AG04449 (cell line): Measurements from ENCODE around the gene RIT2.

Experiments used
- CTCF ChIA-PET: fragments of 350-600 bp; formaldehyde crosslinking; extraction: SDS; loops from one replicate; lab custom pipeline; 2021; ENCODE audit warnings: antibody characterized with exemption; lab: Yijun Ruan, JAX
- POLR2A ChIA-PET: fragments of 400-600, 350-600 bp; formaldehyde crosslinking; extraction: SDS; loops from one replicate; lab custom pipeline; 2020; ENCODE audit warnings: antibody characterized with exemption, inconsistent platforms; lab: Yijun Ruan, JAX
- DNase-seq: peaks from one replicate; pipeline ENCODE4 v3.0.0-alpha.2; 2010; ENCODE audit warnings: low read depth, low spot score
- H3K4me3 ChIP-seq: 2 replicates; pipeline ENCODE4 v1.5.1; 2011; ENCODE audit warnings: low read depth, mild to moderate bottlenecking, control low read depth, low read length
- CTCF ChIP-seq: IDR thresholded peaks from one replicate; pipeline ENCODE4 v1.5.1; 2011; ENCODE audit warnings: mild to moderate bottlenecking, moderate library complexity, low read length, control low read depth, inconsistent platforms; ENCODE audit not compliant: insufficient read depth; ENCODE audit errors: missing control alignments

RIT2 gene

DNA sequence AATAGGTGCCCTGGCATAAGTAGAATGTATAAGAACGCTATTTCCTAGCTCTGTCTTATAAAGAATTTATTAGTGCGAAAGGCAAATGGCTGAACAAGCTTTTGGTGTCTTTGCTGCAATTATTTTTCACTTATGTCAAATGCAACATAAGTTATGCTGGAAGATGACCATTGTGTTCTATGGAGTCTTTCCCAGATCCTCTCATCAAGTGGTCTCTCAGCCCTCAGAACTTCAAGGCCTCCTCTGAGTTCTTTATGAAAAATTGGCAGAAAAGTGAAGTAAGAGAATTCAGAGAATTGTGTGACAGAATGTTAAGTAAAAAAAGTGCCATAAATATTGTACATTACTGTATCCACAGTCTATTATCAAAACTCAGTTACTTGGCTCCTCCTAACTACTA is 75.2 kb downstream of the RIT2 start:
- ChIA-PET CTCF (no interaction called here), POLR2A (no interaction called here)
- no peak for TF ChIP-seq CTCF
- no peak for DNase-seq
- H3K4me3 ChIP-seq: no peak overlapping the region

GRCh38 chr18:43034683-43035500 is 80.6 kb downstream of the RIT2 start:
- ChIA-PET POLR2A (no interaction called here), CTCF (no interaction called here)
- TF ChIP-seq CTCF: no peak
- no peak for DNase-seq
- H3K4me3 ChIP-seq: no peak overlapping the region

GRCh38 chr18:43031169-43031568 is 84.3 kb downstream of the RIT2 start:
- no peak for TF ChIP-seq CTCF
- no peak for DNase-seq
- H3K4me3 ChIP-seq: no peak overlapping the region
- CTCF ChIA-PET: no interaction called here
- POLR2A ChIA-PET: no interaction called here

GRCh38 chr18:43029414-43029813 is 86.1 kb downstream of the RIT2 start:
- POLR2A ChIA-PET: no interaction called here
- TF ChIP-seq CTCF: no peak
- CTCF ChIA-PET: no interaction called here
- no peak overlapping the region for H3K4me3 ChIP-seq
- DNase-seq: no peak

- DNase-seq: no peak
- TF ChIP-seq CTCF: no peak
- ChIA-PET CTCF (no interaction called here), POLR2A (no interaction called here)
- H3K4me3 ChIP-seq: no peak overlapping the region
Measured at GRCh38 chr18:43022874-43023273, 92.6 kb downstream of the RIT2 start.

GRCh38 chr18:43017622-43018021 is 97.9 kb downstream of the RIT2 start:
- TF ChIP-seq CTCF: no peak
- H3K4me3 ChIP-seq: no peak overlapping the region
- ChIA-PET CTCF (no interaction called here), POLR2A (no interaction called here)
- no peak for DNase-seq
